ENCODE data around the gene LYL1.

GRCh38 chr19:13087795-13088537 lies 14.7 kb downstream of the LYL1 start:
- TF ChIP-seq, protein P1, sequence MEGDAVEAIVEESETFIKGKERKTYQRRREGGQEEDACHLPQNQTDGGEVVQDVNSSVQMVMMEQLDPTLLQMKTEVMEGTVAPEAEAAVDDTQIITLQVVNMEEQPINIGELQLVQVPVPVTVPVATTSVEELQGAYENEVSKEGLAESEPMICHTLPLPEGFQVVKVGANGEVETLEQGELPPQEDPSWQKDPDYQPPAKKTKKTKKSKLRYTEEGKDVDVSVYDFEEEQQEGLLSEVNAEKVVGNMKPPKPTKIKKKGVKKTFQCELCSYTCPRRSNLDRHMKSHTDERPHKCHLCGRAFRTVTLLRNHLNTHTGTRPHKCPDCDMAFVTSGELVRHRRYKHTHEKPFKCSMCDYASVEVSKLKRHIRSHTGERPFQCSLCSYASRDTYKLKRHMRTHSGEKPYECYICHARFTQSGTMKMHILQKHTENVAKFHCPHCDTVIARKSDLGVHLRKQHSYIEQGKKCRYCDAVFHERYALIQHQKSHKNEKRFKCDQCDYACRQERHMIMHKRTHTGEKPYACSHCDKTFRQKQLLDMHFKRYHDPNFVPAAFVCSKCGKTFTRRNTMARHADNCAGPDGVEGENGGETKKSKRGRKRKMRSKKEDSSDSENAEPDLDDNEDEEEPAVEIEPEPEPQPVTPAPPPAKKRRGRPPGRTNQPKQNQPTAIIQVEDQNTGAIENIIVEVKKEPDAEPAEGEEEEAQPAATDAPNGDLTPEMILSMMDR (conservative IDR thresholded peaks at IDR 0.05) = no peak
- no peak for TF ChIP-seq ZFX (IDR thresholded peaks at IDR 0.05)

All from C4-2B (cell line).